Epithelial cell of esophagus (primary cell): ENCODE data around the gene ZMAT3.
"Not testable (repeated sequence)": the region's sequence is repeated elsewhere in the genome, so short reads cannot be mapped to it uniquely, and the experiment has no call there.

ENCODE experiments used
- DNase-seq: peaks from one replicate; pipeline ENCODE4 v3.0.0; 2010; ENCODE audit warnings: low read depth
- H3K4me3 ChIP-seq: 2 replicates; pipeline ENCODE4 v1.5.1; 2011; ENCODE audit warnings: mild to moderate bottlenecking, low read length, control low read depth
- TF ChIP-seq, protein P1 (sequence below): IDR thresholded peaks from 2 replicates; pipeline ENCODE4 v1.5.1; 2011; ENCODE audit warnings: low read depth, mild to moderate bottlenecking, low read length, control low read depth, inconsistent platforms; ENCODE audit not compliant: insufficient read depth; ENCODE audit errors: missing control alignments

The ZMAT3 gene

DNA sequence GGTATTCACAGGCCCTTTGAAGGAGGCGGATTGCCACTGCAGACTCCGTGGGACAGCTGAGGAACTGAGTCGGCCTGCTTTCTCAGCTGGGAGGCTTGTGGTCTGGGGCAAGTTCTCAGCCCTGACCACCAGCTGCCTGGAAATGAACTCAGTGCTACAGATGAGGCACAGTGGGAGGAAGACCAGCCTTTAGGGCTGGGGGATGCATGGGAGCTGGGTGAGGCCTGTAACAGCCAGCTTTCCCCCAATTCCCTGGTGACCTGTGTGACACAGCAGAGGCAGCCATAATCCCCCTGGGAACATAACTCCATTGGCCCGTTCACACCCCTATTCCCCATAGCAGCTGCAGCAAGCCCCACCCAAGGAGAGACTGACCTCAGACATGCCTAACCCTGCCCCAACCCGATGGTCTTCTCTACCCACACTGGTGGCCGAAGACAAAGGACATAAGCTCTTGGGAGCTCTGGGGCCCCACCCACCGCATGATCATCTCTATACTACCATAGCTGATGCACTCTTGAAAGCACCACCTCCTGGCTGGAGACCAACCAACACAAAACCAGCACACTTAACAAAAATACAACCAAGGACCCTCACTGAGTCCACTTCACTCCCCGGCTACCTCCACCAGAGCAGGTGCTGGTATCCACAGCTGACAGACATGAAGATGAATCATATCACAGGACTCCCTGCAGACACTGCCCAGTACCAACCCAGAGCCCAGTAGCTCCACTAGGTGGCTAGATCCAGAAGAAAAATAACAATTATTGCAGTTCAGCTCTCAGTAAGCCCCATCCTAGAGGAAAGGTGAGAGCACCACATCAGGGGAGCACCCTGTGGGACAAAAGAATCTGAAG is 24.9 kb downstream of the ZMAT3 start:
- H3K4me3 ChIP-seq: no peak overlapping the region
- TF ChIP-seq, protein P1, sequence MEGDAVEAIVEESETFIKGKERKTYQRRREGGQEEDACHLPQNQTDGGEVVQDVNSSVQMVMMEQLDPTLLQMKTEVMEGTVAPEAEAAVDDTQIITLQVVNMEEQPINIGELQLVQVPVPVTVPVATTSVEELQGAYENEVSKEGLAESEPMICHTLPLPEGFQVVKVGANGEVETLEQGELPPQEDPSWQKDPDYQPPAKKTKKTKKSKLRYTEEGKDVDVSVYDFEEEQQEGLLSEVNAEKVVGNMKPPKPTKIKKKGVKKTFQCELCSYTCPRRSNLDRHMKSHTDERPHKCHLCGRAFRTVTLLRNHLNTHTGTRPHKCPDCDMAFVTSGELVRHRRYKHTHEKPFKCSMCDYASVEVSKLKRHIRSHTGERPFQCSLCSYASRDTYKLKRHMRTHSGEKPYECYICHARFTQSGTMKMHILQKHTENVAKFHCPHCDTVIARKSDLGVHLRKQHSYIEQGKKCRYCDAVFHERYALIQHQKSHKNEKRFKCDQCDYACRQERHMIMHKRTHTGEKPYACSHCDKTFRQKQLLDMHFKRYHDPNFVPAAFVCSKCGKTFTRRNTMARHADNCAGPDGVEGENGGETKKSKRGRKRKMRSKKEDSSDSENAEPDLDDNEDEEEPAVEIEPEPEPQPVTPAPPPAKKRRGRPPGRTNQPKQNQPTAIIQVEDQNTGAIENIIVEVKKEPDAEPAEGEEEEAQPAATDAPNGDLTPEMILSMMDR: peak; percentile 20
- peak; percentile 36 for DNase-seq

DNA sequence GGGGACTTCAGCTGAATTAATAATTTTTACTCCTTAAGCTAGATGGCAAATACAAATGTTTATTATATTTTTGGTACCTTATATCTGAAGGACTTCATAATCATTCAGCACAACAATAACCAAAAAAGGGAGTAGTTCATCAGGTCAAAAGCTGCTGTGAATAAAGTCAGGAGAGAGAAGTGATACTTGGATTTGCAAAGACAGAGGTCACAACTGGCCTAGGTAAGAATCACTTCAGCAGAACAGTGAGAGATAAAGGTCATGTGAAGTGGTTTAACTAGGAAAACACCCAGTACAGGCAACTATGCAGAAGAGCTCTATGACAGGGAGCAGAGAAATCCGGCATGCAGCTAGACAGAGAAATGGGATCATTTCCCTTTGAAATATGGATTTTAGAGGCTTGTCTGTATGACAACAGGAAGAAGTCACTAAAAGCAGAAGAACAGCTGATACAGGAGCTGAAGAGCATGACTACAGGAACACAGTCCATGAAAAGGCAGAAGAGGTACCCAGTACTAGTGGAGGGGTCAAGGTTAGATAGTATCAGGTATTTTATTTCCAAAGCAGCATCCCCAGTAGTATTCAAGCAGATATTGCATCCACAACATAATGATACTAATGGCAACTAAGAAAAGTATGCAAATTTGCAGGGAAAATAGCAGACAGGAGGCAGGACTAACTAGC is 25.7 kb downstream of the ZMAT3 start:
- TF ChIP-seq, protein P1: no peak
- DNase-seq: no peak
- H3K4me3 ChIP-seq: no peak overlapping the region

GRCh38 chr3:179038899-179039251 is 32.7 kb downstream of the ZMAT3 start:
- H3K4me3 ChIP-seq, DNase-seq: not testable (repeated sequence)

- no peak overlapping the region for H3K4me3 ChIP-seq
- TF ChIP-seq, protein P1: no peak
- DNase-seq: no peak
Observed at GRCh38 chr3:179038216-179038898, 33.3 kb downstream of the ZMAT3 start.

DNA sequence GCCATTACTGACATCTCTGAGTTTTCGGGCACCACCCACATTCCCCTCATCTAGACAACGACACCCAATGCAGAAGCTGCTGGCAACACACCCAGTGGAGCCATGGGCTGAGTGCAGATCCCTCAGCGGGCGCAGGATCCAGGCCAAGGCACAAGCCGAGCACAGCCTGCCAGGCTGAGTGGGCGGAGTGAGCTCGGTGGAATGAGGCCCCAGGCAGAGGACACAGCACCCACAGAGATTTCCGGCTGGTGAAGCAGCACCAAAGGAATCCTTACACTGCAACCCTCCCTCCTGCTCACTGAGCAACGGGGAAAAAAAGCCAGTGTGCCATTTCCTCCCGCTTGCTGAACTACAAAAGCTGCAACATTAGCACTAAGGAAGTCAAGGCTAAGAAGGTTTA is 34.3 kb downstream of the ZMAT3 start:
- no peak overlapping the region for H3K4me3 ChIP-seq
- DNase-seq: peak; percentile 94
- TF ChIP-seq, protein P1: no peak

DNA sequence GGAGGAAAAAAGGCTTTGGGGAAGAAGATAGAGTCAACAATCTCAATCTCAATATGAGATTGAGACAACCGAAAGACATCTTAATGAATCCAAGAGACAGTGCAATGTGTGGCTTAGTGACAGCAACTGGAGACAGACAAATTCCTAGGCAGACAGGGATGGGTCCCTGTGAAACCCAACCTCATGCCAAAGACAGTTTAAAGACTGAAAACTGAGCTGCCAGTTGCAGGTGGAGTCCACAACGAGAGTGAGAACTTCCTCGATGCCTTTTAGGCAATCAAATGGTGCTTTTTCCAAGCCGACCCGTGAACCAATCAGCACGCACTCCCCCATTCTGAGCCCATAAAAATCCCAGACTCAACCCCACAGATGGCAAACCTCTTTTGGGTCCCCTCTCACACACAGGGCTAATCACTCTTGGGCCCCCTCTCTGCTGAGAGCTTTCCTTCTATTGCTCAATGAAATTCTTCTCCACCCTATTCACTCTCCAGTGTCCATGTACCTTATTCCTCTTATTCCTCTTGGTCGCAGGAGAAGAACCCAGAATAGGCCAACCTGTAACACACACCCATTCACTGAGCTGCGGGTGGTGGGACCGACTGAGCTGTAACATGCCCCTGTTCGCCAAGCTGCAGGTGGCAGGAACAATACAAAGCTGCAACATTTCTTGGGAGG is 34.8 kb downstream of the ZMAT3 start:
- no peak for DNase-seq
- no peak overlapping the region for H3K4me3 ChIP-seq
- TF ChIP-seq, protein P1: no peak

- H3K4me3 ChIP-seq: no peak overlapping the region
- TF ChIP-seq, protein P1: no peak
- no peak for DNase-seq
Observed at GRCh38 chr3:179036226-179036625, 35.4 kb downstream of the ZMAT3 start.
